HepG2 (cell line): ENCODE data around the gene SLX9. TPM values are rescaled to one million over a fixed set of nuclear protein-coding genes. Genes with fewer than 3 reads are reported as not detected.
A peak's percentile ranks its signal among the peaks of the same experiment; 100 is the strongest.

Source experiments
- CEBPB ChIP-seq: IDR thresholded peaks from 2 replicates; pipeline ENCODE4 v1.6.1; 2011; ENCODE audit warnings: low read depth, low read length, improper control_type of control experiment, borderline replicate concordance
- FOXK1 ChIP-seq: sonication (generic); formaldehyde crosslinking; IDR thresholded peaks from 2 replicates; pipeline ENCODE4 v1.4.0; 2020; ENCODE audit warnings: low read depth, missing genetic modification reagents, borderline replicate concordance
- HDAC2 ChIP-seq: sonication (generic); formaldehyde crosslinking; IDR thresholded peaks from 2 replicates; pipeline ENCODE4 v1.4.0; 2020; ENCODE audit warnings: missing genetic modification reagents
- HMG20B ChIP-seq: conservative IDR thresholded peaks from 2 replicates; pipeline ENCODE4 v1.6.1; 2016; ENCODE audit warnings: missing genetic modification reagents, missing compliant biosample characterization
- PPARG ChIP-seq: conservative IDR thresholded peaks from 2 replicates; pipeline ENCODE4 v1.6.1; 2016; ENCODE audit warnings: missing biosample characterization, missing genetic modification reagents
- SMAD3 ChIP-seq: sonication (generic); formaldehyde crosslinking; IDR thresholded peaks from 2 replicates; pipeline ENCODE4 v1.4.0; 2020; ENCODE audit warnings: missing genetic modification reagents
- TBX2 ChIP-seq: sonication (generic); formaldehyde crosslinking; IDR thresholded peaks from 2 replicates; pipeline ENCODE4 v1.5.0; 2020; ENCODE audit warnings: missing genetic modification reagents, mild to moderate bottlenecking, borderline replicate concordance
- ZFP62 ChIP-seq: sonication (generic); formaldehyde crosslinking; IDR thresholded peaks from 2 replicates; pipeline ENCODE4 v1.4.0; 2020; ENCODE audit warnings: missing genetic modification reagents
- ZNF460 ChIP-seq: sonication (generic); formaldehyde crosslinking; IDR thresholded peaks from 2 replicates; pipeline ENCODE4 v1.5.1; 2020; ENCODE audit warnings: missing genetic modification reagents, mild to moderate bottlenecking, borderline replicate concordance
- ZNF816 ChIP-seq: sonication (generic); formaldehyde crosslinking; IDR thresholded peaks from 2 replicates; pipeline ENCODE4 v1.8.0; 2022; ENCODE audit warnings: missing genetic modification reagents, mild to moderate bottlenecking, borderline replicate concordance
- ZSCAN25 ChIP-seq: sonication (generic); formaldehyde crosslinking; IDR thresholded peaks from 2 replicates; pipeline ENCODE4 v1.8.0; 2022; ENCODE audit warnings: mild to moderate bottlenecking, missing genetic modification reagents
- polyA plus RNA-seq, 8 experiments: library from polyadenylated mRNA; depleted of rRNA in 3 of 8; stranded (reverse) in 7 of 8; unstranded in 1 of 8; fragments of >200 nt; fragmentation: Illumina TruSeq in 4 of 8; extraction: Trizol in 4 of 8; gene quantifications; 2 replicates each; pipeline versions ENCODE4 v1.2.1 to v1.2.3, GENCODE V29; 2011 to 2016; ENCODE audit warnings: low read depth in 4 of 8, missing spikeins in 1 of 8, mixed read lengths in 1 of 8; ENCODE audit not compliant: insufficient read depth in 1 of 8
- total RNA-seq, 5 experiments: library from RNA; depleted of rRNA; stranded (reverse); fragments of >200 nt; fragmentation: Illumina TruSeq; extraction: Trizol; gene quantifications; 2 replicates each; pipeline ENCODE4 v1.2.3, GENCODE V29; 2016; ENCODE audit warnings: low read depth in 1 of 5
- TF ChIP-seq, protein P1 (sequence below): sonication (generic); formaldehyde crosslinking; IDR thresholded peaks from 2 replicates; pipeline ENCODE4 v1.5.1; 2020; ENCODE audit warnings: mild to moderate bottlenecking, missing genetic modification reagents, moderate library complexity
- TF ChIP-seq, protein P2 (sequence below): sonication (generic); formaldehyde crosslinking; IDR thresholded peaks from 2 replicates; pipeline ENCODE4 v1.5.0; 2020; ENCODE audit warnings: mild to moderate bottlenecking, missing genetic modification reagents, borderline replicate concordance
- TF ChIP-seq, protein P3 (sequence below), 2 experiments: sonication (generic) in 1 of 2; formaldehyde crosslinking in 1 of 2; IDR thresholded peaks; 2 replicates each; pipeline versions ENCODE4 v1.4.0 to v1.6.1; 2016 to 2020; ENCODE audit warnings: borderline replicate concordance in 1 of 2, low read depth in 1 of 2, mild to moderate bottlenecking in 1 of 2, missing genetic modification reagents in 1 of 2

Gene SLX9
- total and polyA plus RNA-seq, 2 of the 13 experiments (the other 11 are each of a cell fraction or from before 2014, with no cell fraction given), result 21.0 to 47.1 TPM

DNA sequence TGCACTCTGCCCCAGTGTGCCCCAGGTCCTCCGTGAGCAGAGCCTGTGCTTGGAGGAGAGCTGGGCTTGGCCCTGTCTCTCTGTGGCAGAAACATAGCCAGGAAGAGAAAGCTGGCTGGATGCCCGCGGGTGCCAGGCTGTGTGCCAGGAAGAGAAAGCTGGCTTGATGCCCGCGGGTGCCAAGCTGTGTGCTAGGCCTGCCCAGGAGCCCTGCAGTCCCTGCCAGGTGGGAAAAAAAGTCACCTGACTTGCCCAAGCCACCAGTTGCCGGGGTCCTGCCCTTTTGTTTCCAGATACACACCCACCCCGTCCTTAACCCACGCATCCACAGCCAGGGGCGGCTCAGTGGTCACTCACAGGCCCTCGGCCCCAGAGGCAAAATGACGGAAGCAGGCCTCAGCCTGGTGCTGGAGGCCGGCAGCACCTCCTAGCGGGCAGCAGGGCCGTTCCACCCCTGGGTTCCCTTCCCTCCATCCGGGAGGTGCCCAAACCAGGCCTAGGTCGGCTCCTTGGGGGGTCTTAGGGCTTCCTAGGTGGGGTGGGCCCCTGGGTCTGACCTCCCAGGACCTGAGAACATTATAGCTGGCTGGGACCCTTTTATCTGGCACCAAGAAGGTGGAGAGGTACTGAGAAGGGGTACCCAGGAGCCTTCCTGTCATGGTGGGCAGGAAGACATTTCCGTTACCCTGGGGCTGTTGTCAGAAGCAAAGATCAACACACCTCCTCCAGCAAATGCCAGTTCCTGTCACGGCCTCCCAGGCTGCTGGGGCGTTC is 28.3 kb upstream of the SLX9 start (continued):
- TF ChIP-seq, protein P1, sequence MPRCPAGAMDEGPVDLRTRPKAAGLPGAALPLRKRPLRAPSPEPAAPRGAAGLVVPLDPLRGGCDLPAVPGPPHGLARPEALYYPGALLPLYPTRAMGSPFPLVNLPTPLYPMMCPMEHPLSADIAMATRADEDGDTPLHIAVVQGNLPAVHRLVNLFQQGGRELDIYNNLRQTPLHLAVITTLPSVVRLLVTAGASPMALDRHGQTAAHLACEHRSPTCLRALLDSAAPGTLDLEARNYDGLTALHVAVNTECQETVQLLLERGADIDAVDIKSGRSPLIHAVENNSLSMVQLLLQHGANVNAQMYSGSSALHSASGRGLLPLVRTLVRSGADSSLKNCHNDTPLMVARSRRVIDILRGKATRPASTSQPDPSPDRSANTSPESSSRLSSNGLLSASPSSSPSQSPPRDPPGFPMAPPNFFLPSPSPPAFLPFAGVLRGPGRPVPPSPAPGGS, result no peak
- TF ChIP-seq ZNF460 (CRISPR knock-in tag) (no peak), ZNF816 (CRISPR knock-in tag) (no peak), ZFP62 (CRISPR knock-in tag) (no peak), CEBPB (no peak), TBX2 (CRISPR knock-in tag) (peak; percentile 39), ZSCAN25 (no peak), PPARG (CRISPR knock-in tag) (0 out of 2 replicates have a peak, but pooled peaks have one; percentile 28), FOXK1 (CRISPR knock-in tag) (no peak), HDAC2 (CRISPR knock-in tag) (peak; percentile 12; the same call in 1 of the 2 replicates), HMG20B (CRISPR knock-in tag) (no peak), SMAD3 (CRISPR knock-in tag) (no peak)
- TF ChIP-seq, protein P2, sequence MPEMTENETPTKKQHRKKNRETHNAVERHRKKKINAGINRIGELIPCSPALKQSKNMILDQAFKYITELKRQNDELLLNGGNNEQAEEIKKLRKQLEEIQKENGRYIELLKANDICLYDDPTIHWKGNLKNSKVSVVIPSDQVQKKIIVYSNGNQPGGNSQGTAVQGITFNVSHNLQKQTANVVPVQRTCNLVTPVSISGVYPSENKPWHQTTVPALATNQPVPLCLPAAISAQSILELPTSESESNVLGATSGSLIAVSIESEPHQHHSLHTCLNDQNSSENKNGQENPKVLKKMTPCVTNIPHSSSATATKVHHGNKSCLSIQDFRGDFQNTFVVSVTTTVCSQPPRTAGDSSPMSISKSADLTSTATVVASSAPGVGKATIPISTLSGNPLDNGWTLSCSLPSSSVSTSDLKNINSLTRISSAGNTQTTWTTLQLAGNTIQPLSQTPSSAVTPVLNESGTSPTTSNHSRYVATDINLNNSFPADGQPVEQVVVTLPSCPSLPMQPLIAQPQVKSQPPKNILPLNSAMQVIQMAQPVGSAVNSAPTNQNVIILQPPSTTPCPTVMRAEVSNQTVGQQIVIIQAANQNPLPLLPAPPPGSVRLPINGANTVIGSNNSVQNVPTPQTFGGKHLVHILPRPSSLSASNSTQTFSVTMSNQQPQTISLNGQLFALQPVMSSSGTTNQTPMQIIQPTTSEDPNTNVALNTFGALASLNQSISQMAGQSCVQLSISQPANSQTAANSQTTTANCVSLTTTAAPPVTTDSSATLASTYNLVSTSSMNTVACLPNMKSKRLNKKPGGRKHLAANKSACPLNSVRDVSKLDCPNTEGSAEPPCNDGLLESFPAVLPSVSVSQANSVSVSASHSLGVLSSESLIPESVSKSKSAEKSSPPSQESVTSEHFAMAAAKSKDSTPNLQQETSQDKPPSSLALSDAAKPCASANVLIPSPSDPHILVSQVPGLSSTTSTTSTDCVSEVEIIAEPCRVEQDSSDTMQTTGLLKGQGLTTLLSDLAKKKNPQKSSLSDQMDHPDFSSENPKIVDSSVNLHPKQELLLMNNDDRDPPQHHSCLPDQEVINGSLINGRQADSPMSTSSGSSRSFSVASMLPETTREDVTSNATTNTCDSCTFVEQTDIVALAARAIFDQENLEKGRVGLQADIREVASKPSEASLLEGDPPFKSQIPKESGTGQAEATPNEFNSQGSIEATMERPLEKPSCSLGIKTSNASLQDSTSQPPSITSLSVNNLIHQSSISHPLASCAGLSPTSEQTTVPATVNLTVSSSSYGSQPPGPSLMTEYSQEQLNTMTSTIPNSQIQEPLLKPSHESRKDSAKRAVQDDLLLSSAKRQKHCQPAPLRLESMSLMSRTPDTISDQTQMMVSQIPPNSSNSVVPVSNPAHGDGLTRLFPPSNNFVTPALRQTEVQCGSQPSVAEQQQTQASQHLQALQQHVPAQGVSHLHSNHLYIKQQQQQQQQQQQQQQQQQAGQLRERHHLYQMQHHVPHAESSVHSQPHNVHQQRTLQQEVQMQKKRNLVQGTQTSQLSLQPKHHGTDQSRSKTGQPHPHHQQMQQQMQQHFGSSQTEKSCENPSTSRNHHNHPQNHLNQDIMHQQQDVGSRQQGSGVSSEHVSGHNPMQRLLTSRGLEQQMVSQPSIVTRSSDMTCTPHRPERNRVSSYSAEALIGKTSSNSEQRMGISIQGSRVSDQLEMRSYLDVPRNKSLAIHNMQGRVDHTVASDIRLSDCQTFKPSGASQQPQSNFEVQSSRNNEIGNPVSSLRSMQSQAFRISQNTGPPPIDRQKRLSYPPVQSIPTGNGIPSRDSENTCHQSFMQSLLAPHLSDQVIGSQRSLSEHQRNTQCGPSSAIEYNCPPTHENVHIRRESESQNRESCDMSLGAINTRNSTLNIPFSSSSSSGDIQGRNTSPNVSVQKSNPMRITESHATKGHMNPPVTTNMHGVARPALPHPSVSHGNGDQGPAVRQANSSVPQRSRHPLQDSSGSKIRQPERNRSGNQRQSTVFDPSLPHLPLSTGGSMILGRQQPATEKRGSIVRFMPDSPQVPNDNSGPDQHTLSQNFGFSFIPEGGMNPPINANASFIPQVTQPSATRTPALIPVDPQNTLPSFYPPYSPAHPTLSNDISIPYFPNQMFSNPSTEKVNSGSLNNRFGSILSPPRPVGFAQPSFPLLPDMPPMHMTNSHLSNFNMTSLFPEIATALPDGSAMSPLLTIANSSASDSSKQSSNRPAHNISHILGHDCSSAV (CRISPR knock-in tag), result no peak
- TF ChIP-seq, protein P3, sequence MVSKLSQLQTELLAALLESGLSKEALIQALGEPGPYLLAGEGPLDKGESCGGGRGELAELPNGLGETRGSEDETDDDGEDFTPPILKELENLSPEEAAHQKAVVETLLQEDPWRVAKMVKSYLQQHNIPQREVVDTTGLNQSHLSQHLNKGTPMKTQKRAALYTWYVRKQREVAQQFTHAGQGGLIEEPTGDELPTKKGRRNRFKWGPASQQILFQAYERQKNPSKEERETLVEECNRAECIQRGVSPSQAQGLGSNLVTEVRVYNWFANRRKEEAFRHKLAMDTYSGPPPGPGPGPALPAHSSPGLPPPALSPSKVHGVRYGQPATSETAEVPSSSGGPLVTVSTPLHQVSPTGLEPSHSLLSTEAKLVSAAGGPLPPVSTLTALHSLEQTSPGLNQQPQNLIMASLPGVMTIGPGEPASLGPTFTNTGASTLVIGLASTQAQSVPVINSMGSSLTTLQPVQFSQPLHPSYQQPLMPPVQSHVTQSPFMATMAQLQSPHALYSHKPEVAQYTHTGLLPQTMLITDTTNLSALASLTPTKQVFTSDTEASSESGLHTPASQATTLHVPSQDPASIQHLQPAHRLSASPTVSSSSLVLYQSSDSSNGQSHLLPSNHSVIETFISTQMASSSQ (IDR thresholded peaks at IDR 0.05; ENCODE audit: low read depth), result no peak
- TF ChIP-seq, protein P3 (CRISPR knock-in tag; IDR thresholded peaks at IDR 0.05; ENCODE audit: borderline replicate concordance), result no peak; the same call in 1 of the 2 replicates
